K562 (cell line): ENCODE results near the gene RHOT1. TPM values are rescaled to one million over a fixed set of nuclear protein-coding genes. Genes with fewer than 3 reads are reported as not detected.

ENCODE experiments used
- ATAC-seq: fragments of 200-7000 bp; cut with Tn5 transposase; 3 replicates; pipeline ENCODE4 v1.9.1; 2020; ENCODE audit warnings: moderate library complexity
- BruUV-seq: library from RNA; stranded (reverse); fragments of 400-500 nt; replicated peaks from 2 replicates; lab custom pipeline; 2021; lab: Mats Ljungman, UMichigan
- CTCF ChIA-PET: fragments of 300-600 bp; formaldehyde crosslinking; extraction: SDS; loops from one replicate; lab custom pipeline; 2021; ENCODE audit warnings: low intra/inter-chr PET ratio; lab: Yijun Ruan, JAX
- POLR2A ChIA-PET: fragments of 300-600, 350-650 bp; sonication (Branson Sonifier 250); formaldehyde crosslinking; extraction: SDS; loops from one replicate; lab custom pipeline; 2021; ENCODE audit warnings: antibody characterized with exemption, inconsistent platforms; lab: Yijun Ruan, JAX
- DNase-seq, 4 experiments: peaks; one replicate each; pipeline versions ENCODE4 v3.0.0 to v3.0.0-alpha.2; 2011 to 2018; ENCODE audit warnings: low spot score in 3 of 4, mixed read lengths in 3 of 4; ENCODE audit errors: extremely low read depth in 1 of 4
- FAIRE-seq: peaks from 2 replicates; lab custom pipeline; 2011; peaks lifted over from hg19 to GRCh38; lab: Jason Lieb, UNC
- H2AFZ ChIP-seq: 2 replicates; pipeline ENCODE4 v1.6.0; 2011; ENCODE audit warnings: low read depth, low read length, control low read depth, inconsistent platforms
- H3K27ac ChIP-seq: fragments of 200-600 bp; 3 replicates; pipeline ENCODE4 v1.8.0; 2011; ENCODE audit warnings: low read depth, mild to moderate bottlenecking, control low read depth, inconsistent platforms, low read length, moderate library complexity, mixed read lengths; ENCODE audit errors: extremely low read depth
- H3K27me3 ChIP-seq, 2 experiments: fragments of 300-600 bp in 1 of 2; 2 replicates in 1 of 2; 3 replicates in 1 of 2; pipeline versions ENCODE4 v1.6.0 to v1.8.0; 2011; ENCODE audit warnings: inconsistent platforms in 2 of 2, low read length in 2 of 2, mild to moderate bottlenecking in 1 of 2, mixed read lengths in 1 of 2, moderate library complexity in 1 of 2; ENCODE audit not compliant: control insufficient read depth in 2 of 2, insufficient read depth in 2 of 2
- H3K36me3 ChIP-seq: fragments of 300-600 bp; 3 replicates; pipeline ENCODE4 v1.8.0; 2011; ENCODE audit warnings: mild to moderate bottlenecking, low read length, inconsistent platforms; ENCODE audit not compliant: control insufficient read depth, insufficient read depth
- H3K4me1 ChIP-seq, 2 experiments: fragments of 200-600 bp in 1 of 2; replicated peaks in 1 of 2; 2 replicates in 1 of 2; 3 replicates in 1 of 2; pipeline versions ENCODE4 v1.5.1 to v1.8.0; 2011; ENCODE audit warnings: inconsistent platforms in 2 of 2, low read length in 2 of 2, mild to moderate bottlenecking in 1 of 2, mixed read lengths in 1 of 2, moderate library complexity in 1 of 2; ENCODE audit not compliant: control insufficient read depth in 2 of 2, insufficient read depth in 2 of 2
- H3K4me2 ChIP-seq: 2 replicates; pipeline ENCODE4 v1.6.1; 2011; ENCODE audit warnings: low read length, control low read depth, inconsistent platforms, mixed read lengths; ENCODE audit not compliant: insufficient read depth
- H3K4me3 ChIP-seq: fragments of 200-600 bp; sonication (generic), shearing (Covaris generic); 2 replicates; pipeline ENCODE4 v1.5.1; 2016; ENCODE audit warnings: control low read depth, inconsistent platforms
- H3K79me2 ChIP-seq: fragments of 200-600 bp; 3 replicates; pipeline ENCODE4 v1.8.0; 2011; ENCODE audit warnings: low read length, inconsistent platforms; ENCODE audit not compliant: control insufficient read depth, insufficient read depth
- H3K9ac ChIP-seq, 2 experiments: 2 replicates each; pipeline versions ENCODE4 v1.6.0 to v1.6.1; 2011; ENCODE audit warnings: low read depth in 2 of 2, low read length in 2 of 2, control low read depth in 1 of 2, inconsistent platforms in 1 of 2, mild to moderate bottlenecking in 1 of 2, mixed read lengths in 1 of 2; ENCODE audit not compliant: insufficient read depth in 1 of 2
- H3K9me1 ChIP-seq: one replicate; pipeline ENCODE4 v1.6.0; 2011; ENCODE audit warnings: inconsistent platforms, mild to moderate bottlenecking, low read length, moderate library complexity; ENCODE audit not compliant: control insufficient read depth, insufficient read depth
- H3K9me3 ChIP-seq: replicated peaks from 2 replicates; pipeline ENCODE4 v1.5.1; 2011; ENCODE audit warnings: low read depth, low read length, inconsistent platforms; ENCODE audit not compliant: control insufficient read depth, insufficient read depth
- H4K20me1 ChIP-seq: replicated peaks from 2 replicates; pipeline ENCODE4 v1.6.1; 2011; ENCODE audit warnings: low read length, inconsistent platforms, mixed read lengths; ENCODE audit not compliant: control insufficient read depth, insufficient read depth
- BDP1 ChIP-seq: IDR thresholded peaks from 3 replicates; pipeline ENCODE4 v1.6.1; 2011; ENCODE audit not compliant: insufficient read length, insufficient read depth
- CHD2 ChIP-seq: IDR thresholded peaks from 2 replicates; pipeline ENCODE4 v1.6.1; 2011; ENCODE audit warnings: low read depth, low read length
- HEY1 ChIP-seq: fragments of 250-450 bp; sonication (Bioruptor Pico); IDR thresholded peaks from 2 replicates; pipeline ENCODE4 v1.5.0; 2020; ENCODE audit warnings: mild to moderate bottlenecking, moderate library complexity, borderline replicate concordance
- HINFP ChIP-seq: fragments of 450-650 bp; conservative IDR thresholded peaks from 2 replicates; pipeline ENCODE4 v1.6.1; 2016; ENCODE audit warnings: missing genetic modification characterization, low read depth, mild to moderate bottlenecking, control low read depth, missing compliant biosample characterization
- ILF3 ChIP-seq: fragments of 450-650 bp; IDR thresholded peaks from 2 replicates; pipeline ENCODE4 v1.6.1; 2018; ENCODE audit warnings: antibody characterized with exemption, mild to moderate bottlenecking, moderate library complexity, borderline replicate concordance
- SIN3A ChIP-seq, 2 experiments: fragments of 150-350 bp in 1 of 2; IDR thresholded peaks; 2 replicates each; pipeline ENCODE4 v1.6.1; 2011 to 2016; ENCODE audit warnings: borderline replicate concordance in 2 of 2, low read depth in 2 of 2, low read length in 2 of 2, mild to moderate bottlenecking in 2 of 2, moderate library complexity in 2 of 2; ENCODE audit not compliant: control insufficient read depth in 1 of 2
- TAF9B ChIP-seq: fragments of 450-650 bp; IDR thresholded peaks from 2 replicates; pipeline ENCODE4 v1.6.1; 2018; ENCODE audit warnings: mild to moderate bottlenecking; ENCODE audit not compliant: partially characterized antibody
- ZNF165 ChIP-seq: fragments of 250-450 bp; sonication (Bioruptor Pico); IDR thresholded peaks from 2 replicates; pipeline ENCODE4 v1.4.0; 2020; ENCODE audit warnings: borderline replicate concordance
- ZNF184 ChIP-seq: sonication (generic); formaldehyde crosslinking; IDR thresholded peaks from 2 replicates; pipeline ENCODE4 v1.5.0; 2020; ENCODE audit warnings: missing genetic modification reagents
- ZNF354B ChIP-seq: fragments of 250-450 bp; sonication (Bioruptor Pico); IDR thresholded peaks from 2 replicates; pipeline ENCODE4 v1.4.0; 2020
- ZNF584 ChIP-seq: fragments of 200-800 bp; sonication (Bioruptor generic); IDR thresholded peaks from 2 replicates; pipeline ENCODE4 v1.6.1; 2016; ENCODE audit warnings: low read depth, mild to moderate bottlenecking, missing genetic modification characterization, missing compliant biosample characterization
- WGBS: fragments of 100-300 bp; shearing (Covaris generic); methylation state at CpG from one replicate; pipeline ENCODE4 v1.1.6; 2016; ENCODE audit warnings: low coverage, mixed read lengths; ENCODE audit not compliant: insufficient coverage; ENCODE audit errors: missing lambda C conversion rate; 5-methylcytosine and 5-hydroxymethylcytosine counted together
- in situ Hi-C: fragments of 300-500 bp; cut with MboI; formaldehyde crosslinking; loops from 4 replicates; pipeline ENCODE4 v1.15.0; 2018; ENCODE audit warnings: inconsistent platforms, mixed read lengths
- intact Hi-C: fragments of 100-400 bp; cut with micrococcal nuclease; formaldehyde crosslinking; loops from 2 replicates; pipeline ENCODE4 v1.14.2; 2022
- polyA plus RNA-seq, 8 experiments: library from polyadenylated mRNA; depleted of rRNA in 4 of 8; stranded (reverse) in 5 of 8; unstranded in 3 of 8; fragments of >200 nt; fragmentation: Nextera tagmentation in 2 of 8; fragmentation: Illumina TruSeq in 1 of 8; extraction: Ambion mirVana in 2 of 8; extraction: Trizol in 1 of 8; gene quantifications; 2 replicates each; pipeline versions ENCODE4 v1.2.1 to v1.2.3, GENCODE V29; 2011 to 2014; ENCODE audit warnings: inconsistent platforms in 1 of 8, missing spikeins in 1 of 8
- total RNA-seq, 7 experiments: library from RNA; depleted of rRNA in 6 of 7; stranded (reverse); fragments of >200 nt in 6 of 7; fragmentation: Illumina TruSeq in 2 of 7; extraction: Trizol in 2 of 7; gene quantifications; 2 replicates each; pipeline versions ENCODE4 v1.2.1 to v1.2.3, GENCODE V29; 2011 to 2021; ENCODE audit warnings: low replicate concordance in 1 of 7

Gene RHOT1
- total and polyA plus RNA-seq, 9 of the 15 experiments (the other 6 are each of a cell fraction or from before 2014, with no cell fraction given): 23.0 to 101 (median 32.2) TPM

- peaks cover 21% of the 10 kb centered on the region for H4K20me1 ChIP-seq
- no TSS peak for BruUV-seq
- no peaks in the 10 kb centered on the region for H3K9me3 ChIP-seq
- H3K4me3 ChIP-seq: no peak overlapping the region
- ATAC-seq: no peak
- no peak overlapping the region for H2AFZ ChIP-seq
- ChIA-PET POLR2A (interaction anchor here (0.9 kb wide), 1 partner anchor 17 kb away, joined by 4 read pairs; no protein-coding TSS in a partner anchor), CTCF (no interaction called here)
- H3K4me1 ChIP-seq: peaks cover 0 to 15% of the 10 kb centered on the region in 2 experiments; a peak in 4 of 5 replicates
- no peaks in the 10 kb centered on the region for H3K9me1 ChIP-seq
- no peaks in the 10 kb centered on the region for H3K79me2 ChIP-seq
- H3K27ac ChIP-seq: no peak overlapping the region
- FAIRE-seq: no peak
- WGBS: 9% methylated on average over 9 of the region's 11 CpGs
- intact Hi-C loops: no loop called here
- in situ Hi-C loops: no loop called here
- H3K4me2 ChIP-seq: no peak overlapping the region
- no peaks in the 10 kb centered on the region for H3K36me3 ChIP-seq
- no peak overlapping the region for H3K9ac ChIP-seq
- no peak for TF ChIP-seq ZNF584 (CRISPR knock-in tag)
- no peak for TF ChIP-seq ILF3
- no peak for TF ChIP-seq ZNF165 (CRISPR knock-in tag)
- TF ChIP-seq ZNF184 (CRISPR knock-in tag): no peak
- no peak for TF ChIP-seq HEY1 (CRISPR knock-in tag)
- TF ChIP-seq CHD2: no peak
- no peak for TF ChIP-seq BDP1
- no peak for TF ChIP-seq SIN3A (IDR thresholded peaks at IDR 0.05; ENCODE audit: borderline replicate concordance in 2 of 2, control insufficient read depth in 1 of 2, low read depth in 2 of 2, low read length in 2 of 2)
- TF ChIP-seq HINFP (tag): no peak
- TF ChIP-seq TAF9B: no peak
- TF ChIP-seq ZNF354B (CRISPR knock-in tag): no peak
- peaks cover 41 to 54% of the 10 kb centered on the region in 2 experiments for H3K27me3 ChIP-seq
- DNase-seq: no peak
These were observed 127.1 kb downstream of the RHOT1 start for GRCh38 chr17:32269377-32269776.
